Ectodermal cell (in vitro differentiated cells): ENCODE data around the gene EDEM2.

Experiments used
- H3K27ac ChIP-seq: 2 replicates; pipeline ENCODE4 v1.7.0; 2013; ENCODE audit warnings: mild to moderate bottlenecking, low read depth, low read length; ENCODE audit not compliant: insufficient read depth, poor library complexity, severe bottlenecking
- H3K27me3 ChIP-seq: 2 replicates; pipeline ENCODE4 v1.7.0; 2013; ENCODE audit warnings: mild to moderate bottlenecking, low read length; ENCODE audit not compliant: insufficient read depth, control insufficient read depth, poor library complexity, severe bottlenecking
- H3K36me3 ChIP-seq: one replicate; pipeline ENCODE4 v1.7.0; 2013; ENCODE audit warnings: low read length; ENCODE audit not compliant: control insufficient read depth, insufficient read depth
- H3K4me1 ChIP-seq: one replicate; pipeline ENCODE4 v1.7.0; 2013; ENCODE audit warnings: low read length; ENCODE audit not compliant: control insufficient read depth, insufficient read depth
- H3K4me3 ChIP-seq: 2 replicates; pipeline ENCODE4 v1.7.0; 2013; ENCODE audit warnings: low read depth, low read length, control low read depth; ENCODE audit not compliant: insufficient read depth
- H3K9me3 ChIP-seq: 2 replicates; pipeline ENCODE4 v1.7.0; 2013; ENCODE audit warnings: mild to moderate bottlenecking, low read length, moderate library complexity; ENCODE audit not compliant: control insufficient read depth
- WGBS, 2 experiments: methylation state at CpG; one replicate each; pipeline ENCODE4 v1.1.7; 2013; ENCODE audit warnings: missing lambda C conversion rate in 2 of 2; 5-methylcytosine and 5-hydroxymethylcytosine counted together

The EDEM2 gene

DNA sequence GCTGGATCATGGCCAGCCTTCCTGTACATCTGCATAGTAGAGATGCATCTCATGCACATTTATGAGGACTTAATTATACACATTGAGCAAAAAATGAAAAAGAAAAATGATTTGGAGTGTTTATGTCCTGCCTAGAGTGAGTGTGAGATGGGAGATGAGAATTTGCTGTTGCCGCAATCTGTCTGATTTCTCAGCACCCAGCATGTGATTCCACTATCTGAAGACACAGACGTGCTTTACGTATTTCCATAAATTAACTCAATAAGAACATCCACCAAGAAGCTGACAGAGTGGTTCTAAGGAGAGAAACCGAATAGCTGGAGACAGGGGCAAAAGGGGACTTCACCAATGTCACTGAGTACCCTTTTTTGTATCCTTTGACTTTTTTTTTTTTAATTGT, 15.2 kb downstream of the EDEM2 start:
- H3K9me3 ChIP-seq: no peaks in the 10 kb centered on the region
- no peak overlapping the region for H3K4me3 ChIP-seq
- 94 to 99% methylated on average over 4 of the region's 4 CpGs for WGBS, 2 experiments
- no peak overlapping the region for H3K27ac ChIP-seq
- H3K4me1 ChIP-seq: no peaks in the 10 kb centered on the region
- no peaks in the 10 kb centered on the region for H3K27me3 ChIP-seq
- H3K36me3 ChIP-seq: no peaks in the 10 kb centered on the region

DNA sequence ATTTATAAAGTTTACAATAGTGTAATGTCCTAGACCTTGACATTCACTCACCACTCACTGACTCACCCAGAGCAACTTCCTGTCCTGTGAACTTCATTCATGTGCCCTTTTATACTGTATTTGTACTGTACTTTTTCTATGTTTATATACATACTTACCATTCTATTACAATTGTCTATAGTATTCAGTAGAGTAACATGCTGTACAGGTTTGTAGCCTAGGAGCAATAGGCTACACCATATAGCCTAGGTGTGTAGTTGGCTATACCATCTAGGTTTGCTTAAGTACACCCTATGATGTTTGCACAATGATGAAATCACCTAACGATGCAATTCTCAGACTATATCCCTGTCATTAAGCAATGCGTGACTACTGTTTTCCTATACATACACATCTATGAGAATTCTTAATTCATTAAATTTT, 17.5 kb downstream of the EDEM2 start:
- H3K27ac ChIP-seq: no peak overlapping the region
- WGBS, 2 experiments: 90 to 100% methylated on average over 2 of the region's 2 CpGs
- no peaks in the 10 kb centered on the region for H3K9me3 ChIP-seq
- H3K4me3 ChIP-seq: no peak overlapping the region
- no peaks in the 10 kb centered on the region for H3K4me1 ChIP-seq
- H3K27me3 ChIP-seq: no peaks in the 10 kb centered on the region
- H3K36me3 ChIP-seq: no peaks in the 10 kb centered on the region

DNA sequence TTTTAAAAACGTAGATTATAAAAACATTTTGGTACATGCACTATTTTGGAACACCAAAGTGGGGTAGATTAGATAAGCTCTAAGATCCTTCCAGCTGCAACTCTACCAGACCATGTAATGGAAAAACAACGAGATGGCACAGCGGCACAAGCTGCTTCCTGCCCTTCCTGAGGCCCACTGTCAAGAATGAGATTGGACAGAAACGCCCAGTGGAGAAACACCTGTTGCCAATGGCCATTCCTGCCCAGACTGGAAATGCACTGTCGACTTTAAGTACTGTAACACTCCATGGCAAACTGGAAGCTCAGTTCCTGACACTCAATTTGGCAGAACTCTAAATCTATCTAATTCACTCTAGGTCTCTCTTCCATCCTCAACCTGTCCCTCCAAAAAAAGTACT, 21.4 kb downstream of the EDEM2 start:
- Histone ChIP-seq H3K9me3 (no peaks in the 10 kb centered on the region), H3K4me1 (no peaks in the 10 kb centered on the region), H3K4me3 (no peak overlapping the region), H3K27ac (no peak overlapping the region), H3K36me3 (no peaks in the 10 kb centered on the region), H3K27me3 (no peaks in the 10 kb centered on the region)
- 96 to 97% methylated on average over 5 of the region's 5 CpGs for WGBS, 2 experiments

DNA sequence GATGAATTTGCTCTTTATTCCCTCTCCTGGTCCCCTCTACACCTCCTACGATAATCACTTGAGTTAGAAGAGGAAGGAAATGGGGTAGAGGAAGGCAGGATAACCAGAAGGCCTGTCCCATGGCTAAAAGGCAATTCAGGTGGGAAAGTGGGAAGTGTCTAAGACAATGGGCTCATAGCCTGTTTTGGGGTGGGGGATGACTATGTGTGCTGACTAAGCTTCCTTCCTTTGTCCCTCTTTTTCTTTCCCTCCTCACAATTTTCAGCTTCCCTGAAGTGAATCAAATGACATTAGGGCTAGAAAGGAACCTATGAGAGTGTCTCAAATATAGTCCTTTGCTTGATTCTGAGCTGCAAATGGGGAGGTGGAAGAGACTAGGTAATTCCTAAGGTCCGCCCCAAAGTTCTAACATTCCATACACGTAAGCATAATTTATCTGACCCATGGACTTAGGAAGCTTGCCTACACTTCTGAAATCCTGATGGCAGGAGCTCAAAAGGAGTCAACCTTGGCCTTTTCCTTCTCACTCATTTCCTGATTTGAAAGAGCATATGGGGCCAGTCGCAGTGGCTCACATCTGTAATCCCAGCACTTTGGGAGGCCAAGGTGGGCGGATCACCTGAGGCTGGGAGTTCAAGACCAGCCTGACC, 24.3 kb downstream of the EDEM2 start:
- H3K36me3 ChIP-seq: no peaks in the 10 kb centered on the region
- no peaks in the 10 kb centered on the region for H3K27me3 ChIP-seq
- H3K4me3 ChIP-seq: no peak overlapping the region
- WGBS, 2 experiments: 92 to 95% methylated on average over 5 of the region's 5 CpGs
- no peak overlapping the region for H3K27ac ChIP-seq
- H3K9me3 ChIP-seq: no peaks in the 10 kb centered on the region
- no peaks in the 10 kb centered on the region for H3K4me1 ChIP-seq

DNA sequence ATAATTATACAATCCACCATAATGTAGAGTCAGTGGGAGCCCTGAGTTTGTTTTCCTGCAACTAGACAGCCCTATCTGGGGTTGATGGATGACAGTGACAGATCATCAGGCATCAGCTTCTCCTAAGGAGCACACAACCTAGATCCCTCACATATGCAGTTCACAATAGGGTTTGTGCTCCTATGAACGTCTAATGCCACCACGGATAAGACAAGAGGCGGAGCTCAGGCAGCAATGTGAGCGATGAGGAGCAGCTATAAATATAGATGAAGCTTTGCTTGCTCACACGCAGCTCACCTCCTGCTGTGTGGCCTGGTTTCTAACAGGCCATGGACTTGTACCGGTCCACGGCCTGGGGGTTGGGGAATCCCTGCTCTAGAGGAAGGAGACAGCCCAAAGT, 25.9 kb downstream of the EDEM2 start:
- WGBS, 2 experiments: 94 to 95% methylated on average over 7 of the region's 7 CpGs
- no peaks in the 10 kb centered on the region for H3K36me3 ChIP-seq

DNA sequence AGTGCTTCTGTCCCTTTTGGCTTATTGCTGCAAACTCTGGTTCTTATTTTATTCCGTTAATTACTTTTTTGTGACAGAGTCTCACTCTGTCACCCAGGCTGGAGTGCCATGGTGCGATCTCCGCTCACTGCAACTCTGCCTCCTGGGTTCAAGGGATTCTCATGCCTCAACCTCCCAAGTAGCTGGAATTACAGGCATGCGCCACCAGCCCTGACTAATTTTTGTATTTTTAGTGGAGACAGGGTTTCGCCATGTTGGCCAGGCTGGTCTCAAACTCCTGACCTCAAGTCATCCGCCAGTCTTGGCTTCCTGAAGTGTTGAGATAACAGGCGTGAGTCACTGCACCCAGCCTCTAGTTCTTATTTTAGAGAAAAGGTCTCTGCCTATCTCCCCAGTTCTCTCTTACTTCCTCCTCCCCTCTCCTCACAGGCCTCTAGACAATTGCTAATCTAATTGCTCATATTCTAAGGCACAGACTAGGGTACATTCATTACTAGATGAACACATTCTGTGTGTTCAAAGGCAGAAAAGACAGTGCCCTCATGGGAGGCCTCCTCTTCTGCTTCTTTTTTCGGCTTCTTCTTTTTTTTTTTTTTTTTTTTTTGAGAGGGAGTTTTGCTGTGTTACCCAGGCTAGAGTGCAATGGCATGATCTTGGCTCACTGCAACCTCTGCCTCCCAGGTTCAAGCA, 27.0 kb downstream of the EDEM2 start:
- H3K4me3 ChIP-seq: no peak overlapping the region
- WGBS, 2 experiments: 90 to 97% methylated on average over 8 of the region's 8 CpGs
- no peaks in the 10 kb centered on the region for H3K4me1 ChIP-seq
- H3K9me3 ChIP-seq: no peaks in the 10 kb centered on the region
- H3K36me3 ChIP-seq: no peaks in the 10 kb centered on the region
- H3K27me3 ChIP-seq: no peaks in the 10 kb centered on the region
- H3K27ac ChIP-seq: no peak overlapping the region

More for the DNA sequence above, 25.9 kb downstream of the EDEM2 start:
- Histone ChIP-seq H3K27ac (no peak overlapping the region), H3K27me3 (no peaks in the 10 kb centered on the region), H3K9me3 (no peaks in the 10 kb centered on the region), H3K4me1 (no peaks in the 10 kb centered on the region), H3K4me3 (no peak overlapping the region)

DNA sequence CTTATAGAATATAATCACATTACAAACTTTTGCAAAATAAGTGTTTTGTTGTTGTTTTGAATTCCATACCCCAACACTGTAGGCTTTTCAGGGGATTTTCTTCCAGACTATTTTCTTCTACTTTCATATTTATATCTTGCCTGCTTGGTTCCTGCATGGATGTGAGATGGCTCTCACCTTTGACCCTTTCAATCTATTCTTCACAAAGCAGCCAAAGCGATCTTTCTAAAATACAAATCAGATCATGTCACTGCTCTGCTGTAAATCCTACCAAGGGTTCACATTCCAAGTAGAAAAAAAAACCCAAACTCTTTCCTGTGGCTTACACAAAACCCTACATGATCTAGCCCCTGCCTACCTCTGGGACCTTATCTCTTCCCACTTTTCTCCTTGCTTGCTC, 29.5 kb downstream of the EDEM2 start:
- Histone ChIP-seq H3K27me3 (no peaks in the 10 kb centered on the region), H3K27ac (no peak overlapping the region), H3K4me1 (no peaks in the 10 kb centered on the region), H3K9me3 (no peaks in the 10 kb centered on the region), H3K4me3 (no peak overlapping the region), H3K36me3 (no peaks in the 10 kb centered on the region)
- 96 to 98% methylated on average over 1 of the region's 1 CpG for WGBS, 2 experiments

DNA sequence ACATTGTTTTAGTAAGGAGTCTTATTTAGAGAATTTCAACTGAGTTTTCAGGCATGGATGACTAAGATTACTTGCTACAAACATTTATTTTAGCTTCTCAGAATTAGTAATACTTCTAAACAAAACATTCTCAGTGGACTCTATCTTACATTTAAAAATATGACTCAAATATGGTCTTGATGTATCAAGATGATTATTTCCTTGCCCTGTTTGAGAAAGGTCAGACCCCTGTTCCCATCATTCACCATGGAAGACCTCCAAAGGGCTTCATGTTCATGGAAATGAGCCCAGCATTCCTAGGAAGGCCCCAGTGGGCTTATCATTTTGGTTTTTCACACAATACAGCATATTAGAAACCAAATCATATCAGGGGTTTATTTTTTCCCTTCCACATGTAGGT, 29.9 kb downstream of the EDEM2 start:
- H3K27ac ChIP-seq: no peak overlapping the region
- no peaks in the 10 kb centered on the region for H3K4me1 ChIP-seq
- H3K36me3 ChIP-seq: no peaks in the 10 kb centered on the region
- no peaks in the 10 kb centered on the region for H3K27me3 ChIP-seq
- H3K4me3 ChIP-seq: no peak overlapping the region
- H3K9me3 ChIP-seq: no peaks in the 10 kb centered on the region

DNA sequence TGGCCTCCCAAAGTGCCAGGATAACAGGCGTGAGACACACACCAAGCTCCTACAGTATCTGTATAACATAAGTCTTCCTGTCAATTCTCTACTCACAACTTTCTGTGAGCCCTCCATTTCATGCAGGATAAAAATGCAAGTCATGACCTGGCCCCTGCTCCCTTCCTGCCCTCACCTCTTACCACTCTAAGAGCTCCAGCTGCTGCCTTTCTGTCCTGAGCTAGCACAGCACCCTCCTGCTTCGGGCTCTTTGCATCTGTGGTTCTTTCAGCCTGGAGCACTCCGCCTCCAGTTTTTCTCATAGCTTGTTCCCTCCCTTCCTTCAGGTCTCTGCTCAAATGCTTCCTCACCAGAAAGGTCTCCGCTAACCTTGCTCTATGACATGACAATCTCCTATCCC, 30.9 kb downstream of the EDEM2 start:
- 92 to 94% methylated on average over 4 of the region's 4 CpGs for WGBS, 2 experiments

DNA sequence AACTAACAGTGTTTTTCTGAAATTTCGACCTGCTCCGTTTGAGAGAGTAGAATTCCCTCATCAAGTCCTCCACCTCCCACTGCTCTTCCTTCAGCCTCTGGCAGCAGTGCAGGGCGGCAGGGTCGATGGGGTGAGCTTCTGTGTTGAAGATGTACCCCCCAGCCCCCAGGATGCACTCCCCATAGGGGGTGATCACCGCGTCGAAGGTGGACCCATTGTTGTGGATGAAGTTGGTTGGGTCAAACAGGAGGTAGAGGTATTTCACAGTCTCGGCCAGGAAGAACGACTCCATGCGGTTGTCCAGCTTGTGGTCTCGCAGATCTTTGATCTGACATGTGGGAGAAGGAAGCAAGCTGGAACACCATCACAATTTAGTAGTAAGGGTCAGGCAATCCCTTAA, 31.5 kb downstream of the EDEM2 start:
- Histone ChIP-seq H3K4me3 (no peak overlapping the region), H3K9me3 (no peaks in the 10 kb centered on the region), H3K27me3 (no peaks in the 10 kb centered on the region), H3K4me1 (no peaks in the 10 kb centered on the region), H3K36me3 (no peaks in the 10 kb centered on the region), H3K27ac (no peak overlapping the region)
- 89 to 90% methylated on average over 10 to 11 of the region's 11 CpGs for WGBS, 2 experiments

More for the DNA sequence above, 30.9 kb downstream of the EDEM2 start:
- H3K27ac ChIP-seq: no peak overlapping the region
- H3K27me3 ChIP-seq: no peaks in the 10 kb centered on the region
- H3K9me3 ChIP-seq: no peaks in the 10 kb centered on the region
- H3K4me3 ChIP-seq: no peak overlapping the region
- no peaks in the 10 kb centered on the region for H3K36me3 ChIP-seq
- no peaks in the 10 kb centered on the region for H3K4me1 ChIP-seq
